H9 (cell line): ENCODE measurements around the gene RBM12. TPM values are rescaled to one million over a fixed set of nuclear protein-coding genes. Genes with fewer than 3 reads are reported as not detected.

Experiments
- DNase-seq: peaks from one replicate; pipeline ENCODE4 v3.0.0-alpha.2; 2017
- H2AFZ ChIP-seq: one replicate; pipeline ENCODE4 v1.6.1; 2013; ENCODE audit warnings: mild to moderate bottlenecking, low read length, control low read depth, moderate library complexity
- H2AK5ac ChIP-seq: 2 replicates; pipeline ENCODE4 v1.6.1; 2013; ENCODE audit warnings: low read length, control low read depth, mixed read lengths; ENCODE audit not compliant: insufficient read length
- H2BK120ac ChIP-seq: one replicate; pipeline ENCODE4 v1.6.1; 2013; ENCODE audit warnings: low read depth, mild to moderate bottlenecking, low read length, control low read depth, inconsistent platforms; ENCODE audit not compliant: poor library complexity, severe bottlenecking
- H2BK12ac ChIP-seq: 2 replicates; pipeline ENCODE4 v1.6.1; 2013; ENCODE audit warnings: low read length, control low read depth, mixed read lengths, low read depth; ENCODE audit not compliant: insufficient read length
- H2BK15ac ChIP-seq: 2 replicates; pipeline ENCODE4 v1.6.1; 2013; ENCODE audit warnings: low read depth, low read length, control low read depth
- H2BK20ac ChIP-seq: one replicate; pipeline ENCODE4 v1.6.1; 2013; ENCODE audit warnings: low read depth, mild to moderate bottlenecking, low read length, control low read depth, inconsistent platforms; ENCODE audit not compliant: poor library complexity, severe bottlenecking
- H2BK5ac ChIP-seq: 2 replicates; pipeline ENCODE4 v1.6.1; 2013; ENCODE audit warnings: low read length, control low read depth, mixed read lengths; ENCODE audit not compliant: insufficient read length
- H3K14ac ChIP-seq: 2 replicates; pipeline ENCODE4 v1.6.1; 2013; ENCODE audit warnings: low read length, control low read depth; ENCODE audit not compliant: insufficient read depth
- H3K18ac ChIP-seq: 2 replicates; pipeline ENCODE4 v1.6.1; 2013; ENCODE audit warnings: low read depth, mild to moderate bottlenecking, mixed read lengths, low read length, control low read depth; ENCODE audit not compliant: insufficient read length
- H3K23ac ChIP-seq: 2 replicates; pipeline ENCODE4 v1.6.1; 2013; ENCODE audit warnings: low read length, control low read depth, mixed read lengths, low read depth; ENCODE audit not compliant: insufficient read length
- H3K23me2 ChIP-seq: 2 replicates; pipeline ENCODE4 v1.6.1; 2013; ENCODE audit warnings: low read depth, mild to moderate bottlenecking, mixed read lengths, low read length, control low read depth; ENCODE audit not compliant: insufficient read length, poor library complexity, severe bottlenecking
- H3K27ac ChIP-seq: 2 replicates; pipeline ENCODE4 v1.5.1; 2013; ENCODE audit warnings: low read length, control low read depth, mixed read lengths, low read depth; ENCODE audit not compliant: insufficient read length
- H3K27me3 ChIP-seq: 2 replicates; pipeline ENCODE4 v1.6.1; 2013; ENCODE audit warnings: low read length, control low read depth, inconsistent platforms; ENCODE audit not compliant: insufficient read depth
- H3K4ac ChIP-seq: 2 replicates; pipeline ENCODE4 v1.6.1; 2013; ENCODE audit warnings: low read depth, mild to moderate bottlenecking, control low read depth, inconsistent platforms, low read length, moderate library complexity
- H3K4me1 ChIP-seq: 2 replicates; pipeline ENCODE4 v1.6.1; 2013; ENCODE audit warnings: low read length, control low read depth, inconsistent platforms; ENCODE audit not compliant: insufficient read depth
- H3K4me2 ChIP-seq: 2 replicates; pipeline ENCODE4 v1.6.1; 2013; ENCODE audit warnings: low read length, control low read depth, mixed read lengths; ENCODE audit not compliant: insufficient read length, insufficient read depth
- H3K56ac ChIP-seq: 2 replicates; pipeline ENCODE4 v1.6.1; 2013; ENCODE audit warnings: low read depth, mild to moderate bottlenecking, mixed read lengths, low read length, control low read depth; ENCODE audit not compliant: insufficient read length
- H3K79me1 ChIP-seq: 2 replicates; pipeline ENCODE4 v1.6.1; 2013; ENCODE audit warnings: low read depth, mild to moderate bottlenecking, moderate library complexity, low read length, control low read depth, inconsistent platforms; ENCODE audit not compliant: insufficient read depth, poor library complexity, severe bottlenecking
- H3K79me2 ChIP-seq: 2 replicates; pipeline ENCODE4 v1.6.1; 2013; ENCODE audit warnings: low read length, control low read depth, inconsistent platforms; ENCODE audit not compliant: insufficient read depth
- H3K9ac ChIP-seq: 2 replicates; pipeline ENCODE4 v1.6.1; 2013; ENCODE audit warnings: low read length, control low read depth, mixed read lengths; ENCODE audit not compliant: insufficient read length; ENCODE audit errors: extremely low read depth
- H3K9me3 ChIP-seq: one replicate; pipeline ENCODE4 v1.6.1; 2013; ENCODE audit warnings: low read depth, low read length, inconsistent platforms; ENCODE audit not compliant: control insufficient read depth
- H3T11ph ChIP-seq: one replicate; pipeline ENCODE4 v1.6.1; 2013; ENCODE audit warnings: mild to moderate bottlenecking, low read length, control low read depth, inconsistent platforms
- H4K20me1 ChIP-seq: one replicate; pipeline ENCODE4 v1.6.1; 2013; ENCODE audit not compliant: control insufficient read depth, insufficient read length, insufficient read depth
- H4K5ac ChIP-seq: 2 replicates; pipeline ENCODE4 v1.6.1; 2013; ENCODE audit warnings: low read depth, mild to moderate bottlenecking, mixed read lengths, low read length, control low read depth; ENCODE audit not compliant: insufficient read length
- H4K8ac ChIP-seq: replicated peaks from 2 replicates; pipeline ENCODE4 v1.6.1; 2013; ENCODE audit warnings: low read length, control low read depth, mixed read lengths, low read depth; ENCODE audit not compliant: insufficient read length
- H4K91ac ChIP-seq: 2 replicates; pipeline ENCODE4 v1.6.1; 2013; ENCODE audit warnings: low read depth, mild to moderate bottlenecking, moderate library complexity, mixed read lengths, low read length, control low read depth; ENCODE audit not compliant: insufficient read length
- H3K27ac Mint-ChIP-seq, 3 experiments: 2 replicates in 2 of 3; 3 replicates in 1 of 3; pipeline ENCODE4 v1.8.0; 2020 to 2021; ENCODE audit warnings: mixed read lengths in 3 of 3, mild to moderate bottlenecking in 1 of 3, moderate library complexity in 1 of 3
- H3K27me3 Mint-ChIP-seq: 2 replicates; pipeline ENCODE4 v1.8.0; 2021; ENCODE audit warnings: low read depth, mild to moderate bottlenecking, moderate library complexity, mixed read lengths
- H3K36me3 Mint-ChIP-seq, 3 experiments: 2 replicates in 2 of 3; 3 replicates in 1 of 3; pipeline ENCODE4 v1.8.0; 2020 to 2021; ENCODE audit warnings: low read depth in 3 of 3, mixed read lengths in 3 of 3; ENCODE audit not compliant: insufficient read depth in 1 of 3
- H3K4me1 Mint-ChIP-seq, 2 experiments: 2 replicates each; pipeline ENCODE4 v1.8.0; 2020; ENCODE audit warnings: mixed read lengths in 2 of 2
- H3K4me3 Mint-ChIP-seq, 2 experiments: 2 replicates in 1 of 2; 3 replicates in 1 of 2; pipeline ENCODE4 v1.8.0; 2020 to 2021; ENCODE audit warnings: mild to moderate bottlenecking in 2 of 2, mixed read lengths in 2 of 2, moderate library complexity in 1 of 2
- H3K9me3 Mint-ChIP-seq, 2 experiments: 2 replicates in 1 of 2; 3 replicates in 1 of 2; pipeline ENCODE4 v1.8.0; 2020; ENCODE audit warnings: mild to moderate bottlenecking in 2 of 2, mixed read lengths in 2 of 2, moderate library complexity in 1 of 2
- CTCF ChIP-seq: fragments of 200-600 bp; sonication (generic); conservative IDR thresholded peaks from 3 replicates; pipeline ENCODE4 v1.8.0; 2021; ENCODE audit warnings: antibody characterized with exemption, mild to moderate bottlenecking
- WGBS: extraction: QIAGEN DNeasy Blood & Tissue Kit; methylation state at CpG from one replicate; pipeline ENCODE4 v1.1.7; 2013; ENCODE audit warnings: missing lambda C conversion rate, low lambda C conversion rate, mixed read lengths; ENCODE audit not compliant: insufficient read length; ENCODE audit errors: extremely low coverage; 5-methylcytosine and 5-hydroxymethylcytosine counted together
- total RNA-seq: library from RNA; stranded (reverse); gene quantifications from 2 replicates; pipeline ENCODE4 v1.2.1, GENCODE V29; 2021

RBM12 gene
- total RNA-seq, 1 experiment from 2014 or later, result 260 TPM

GRCh38 chr20:35611482-35611881, 53.2 kb downstream of the RBM12 start:
- Histone ChIP-seq H3K27me3 (no peaks in the 10 kb centered on the region; the same call in 1 of the 2 replicates), H3K4ac (no peak overlapping the region), H2BK20ac (no peak overlapping the region), H4K8ac (no peak overlapping the region), H4K91ac (no peak overlapping the region), H4K5ac (no peak overlapping the region), H3K9ac (no peak overlapping the region), H4K20me1 (no peaks in the 10 kb centered on the region), H3K79me2 (no peaks in the 10 kb centered on the region), H3K4me2 (no peak overlapping the region), H3K27ac (no peak overlapping the region), H3K4me1 (no peaks in the 10 kb centered on the region), H3K18ac (no peak overlapping the region), H3K79me1 (no peaks in the 10 kb centered on the region), H2BK120ac (no peak overlapping the region), H2BK5ac (no peak overlapping the region), H3T11ph (no peak overlapping the region), H2AK5ac (no peak overlapping the region), H2BK12ac (no peak overlapping the region), H3K23ac (no peak overlapping the region), H3K56ac (no peak overlapping the region), H3K14ac (no peak overlapping the region), H3K9me3 (no peaks in the 10 kb centered on the region), H2BK15ac (no peak overlapping the region), H3K23me2 (peaks cover 4% of the 10 kb centered on the region), H2AFZ (no peak overlapping the region)
- H3K27me3 Mint-ChIP-seq, result peaks cover 33% of the 10 kb centered on the region
- WGBS, result no CpG with 5 or more reads among the region's 2 CpGs
- H3K4me1 Mint-ChIP-seq, result peaks cover 2 to 3% of the 10 kb centered on the region in 2 experiments; a peak in 3 of 4 replicates
- H3K27ac Mint-ChIP-seq, result no peak overlapping the region
- no peaks in the 10 kb centered on the region for H3K9me3 Mint-ChIP-seq
- no peak for TF ChIP-seq CTCF
- H3K36me3 Mint-ChIP-seq, result no peaks in the 10 kb centered on the region
- H3K4me3 Mint-ChIP-seq, result no peak overlapping the region
- no peak for DNase-seq
